A673 (cell line): Measurements from ENCODE around the gene SOBP.

Experiments
- EZH2 ChIP-seq: fragments of 200-600 bp; sonication (generic); IDR thresholded peaks from 2 replicates; pipeline ENCODE4 v1.6.1; 2017; ENCODE audit warnings: borderline replicate concordance, low read depth, mild to moderate bottlenecking, mixed read lengths, antibody characterized with exemption, low read length; ENCODE audit not compliant: poor library complexity, severe bottlenecking
- TF ChIP-seq, protein P1 (sequence below): fragments of 300-800, 200-600 bp; sonication (generic); conservative IDR thresholded peaks from 2 replicates; pipeline ENCODE4 v1.5.1; 2017; ENCODE audit warnings: low read depth, mild to moderate bottlenecking, antibody characterized with exemption, low read length, moderate library complexity, mixed read lengths

- TF ChIP-seq, protein P1, sequence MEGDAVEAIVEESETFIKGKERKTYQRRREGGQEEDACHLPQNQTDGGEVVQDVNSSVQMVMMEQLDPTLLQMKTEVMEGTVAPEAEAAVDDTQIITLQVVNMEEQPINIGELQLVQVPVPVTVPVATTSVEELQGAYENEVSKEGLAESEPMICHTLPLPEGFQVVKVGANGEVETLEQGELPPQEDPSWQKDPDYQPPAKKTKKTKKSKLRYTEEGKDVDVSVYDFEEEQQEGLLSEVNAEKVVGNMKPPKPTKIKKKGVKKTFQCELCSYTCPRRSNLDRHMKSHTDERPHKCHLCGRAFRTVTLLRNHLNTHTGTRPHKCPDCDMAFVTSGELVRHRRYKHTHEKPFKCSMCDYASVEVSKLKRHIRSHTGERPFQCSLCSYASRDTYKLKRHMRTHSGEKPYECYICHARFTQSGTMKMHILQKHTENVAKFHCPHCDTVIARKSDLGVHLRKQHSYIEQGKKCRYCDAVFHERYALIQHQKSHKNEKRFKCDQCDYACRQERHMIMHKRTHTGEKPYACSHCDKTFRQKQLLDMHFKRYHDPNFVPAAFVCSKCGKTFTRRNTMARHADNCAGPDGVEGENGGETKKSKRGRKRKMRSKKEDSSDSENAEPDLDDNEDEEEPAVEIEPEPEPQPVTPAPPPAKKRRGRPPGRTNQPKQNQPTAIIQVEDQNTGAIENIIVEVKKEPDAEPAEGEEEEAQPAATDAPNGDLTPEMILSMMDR, result no peak
- no peak for TF ChIP-seq EZH2
Observed at GRCh38 chr6:107618672-107619071, 128.8 kb downstream of the SOBP start.
